ENCODE data around the gene SPRYD4. TPM values are rescaled to one million over a fixed set of nuclear protein-coding genes. Genes with fewer than 3 reads are reported as not detected.
"Not testable (repeated sequence)": the region's sequence is repeated elsewhere in the genome, so short reads cannot be mapped to it uniquely, and the experiment has no call there.

Gene SPRYD4
- total RNA-seq, 2 experiments from 2014 or later = 3.2 to 3.3 TPM

- Mint-ChIP-seq H3K36me3 (ENCODE audit: low read depth) (peaks cover 39% of the 10 kb centered on the region), H3K4me1 (ENCODE audit: low read depth) (no peaks in the 10 kb centered on the region), H3K4me3 (no peak overlapping the region), H3K27ac (no peak overlapping the region), H3K27me3 (no peaks in the 10 kb centered on the region), H3K9me3 (no peaks in the 10 kb centered on the region)
- POLR2A ChIA-PET = no interaction called here
- ATAC-seq (no peak), DNase-seq (no peak)
- CTCF ChIA-PET = no interaction called here
- intact Hi-C loops (cut with micrococcal nuclease) = no loop called here
- TF ChIP-seq, protein P1, sequence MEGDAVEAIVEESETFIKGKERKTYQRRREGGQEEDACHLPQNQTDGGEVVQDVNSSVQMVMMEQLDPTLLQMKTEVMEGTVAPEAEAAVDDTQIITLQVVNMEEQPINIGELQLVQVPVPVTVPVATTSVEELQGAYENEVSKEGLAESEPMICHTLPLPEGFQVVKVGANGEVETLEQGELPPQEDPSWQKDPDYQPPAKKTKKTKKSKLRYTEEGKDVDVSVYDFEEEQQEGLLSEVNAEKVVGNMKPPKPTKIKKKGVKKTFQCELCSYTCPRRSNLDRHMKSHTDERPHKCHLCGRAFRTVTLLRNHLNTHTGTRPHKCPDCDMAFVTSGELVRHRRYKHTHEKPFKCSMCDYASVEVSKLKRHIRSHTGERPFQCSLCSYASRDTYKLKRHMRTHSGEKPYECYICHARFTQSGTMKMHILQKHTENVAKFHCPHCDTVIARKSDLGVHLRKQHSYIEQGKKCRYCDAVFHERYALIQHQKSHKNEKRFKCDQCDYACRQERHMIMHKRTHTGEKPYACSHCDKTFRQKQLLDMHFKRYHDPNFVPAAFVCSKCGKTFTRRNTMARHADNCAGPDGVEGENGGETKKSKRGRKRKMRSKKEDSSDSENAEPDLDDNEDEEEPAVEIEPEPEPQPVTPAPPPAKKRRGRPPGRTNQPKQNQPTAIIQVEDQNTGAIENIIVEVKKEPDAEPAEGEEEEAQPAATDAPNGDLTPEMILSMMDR (IDR thresholded peaks at IDR 0.05) = no peak
Measured at GRCh38 chr12:56431850-56432249, 36.5 kb upstream of the SPRYD4 start.

GRCh38 chr12:56434828-56435227, 33.5 kb upstream of the SPRYD4 start:
- Mint-ChIP-seq H3K27ac (no peak overlapping the region), H3K36me3 (ENCODE audit: low read depth) (peaks cover 19% of the 10 kb centered on the region), H3K27me3 (no peaks in the 10 kb centered on the region), H3K9me3 (no peaks in the 10 kb centered on the region), H3K4me3 (no peak overlapping the region), H3K4me1 (ENCODE audit: low read depth) (no peaks in the 10 kb centered on the region)
- ATAC-seq (no peak), DNase-seq (no peak)
- TF ChIP-seq, protein P1 (IDR thresholded peaks at IDR 0.05) = no peak
- ChIA-PET POLR2A (no interaction called here), CTCF (interaction anchor here (1.1 kb wide), 1 partner anchor 10 kb away, joined by 4 read pairs; no protein-coding TSS in a partner anchor)
- intact Hi-C loops (cut with micrococcal nuclease) = no loop called here

DNA sequence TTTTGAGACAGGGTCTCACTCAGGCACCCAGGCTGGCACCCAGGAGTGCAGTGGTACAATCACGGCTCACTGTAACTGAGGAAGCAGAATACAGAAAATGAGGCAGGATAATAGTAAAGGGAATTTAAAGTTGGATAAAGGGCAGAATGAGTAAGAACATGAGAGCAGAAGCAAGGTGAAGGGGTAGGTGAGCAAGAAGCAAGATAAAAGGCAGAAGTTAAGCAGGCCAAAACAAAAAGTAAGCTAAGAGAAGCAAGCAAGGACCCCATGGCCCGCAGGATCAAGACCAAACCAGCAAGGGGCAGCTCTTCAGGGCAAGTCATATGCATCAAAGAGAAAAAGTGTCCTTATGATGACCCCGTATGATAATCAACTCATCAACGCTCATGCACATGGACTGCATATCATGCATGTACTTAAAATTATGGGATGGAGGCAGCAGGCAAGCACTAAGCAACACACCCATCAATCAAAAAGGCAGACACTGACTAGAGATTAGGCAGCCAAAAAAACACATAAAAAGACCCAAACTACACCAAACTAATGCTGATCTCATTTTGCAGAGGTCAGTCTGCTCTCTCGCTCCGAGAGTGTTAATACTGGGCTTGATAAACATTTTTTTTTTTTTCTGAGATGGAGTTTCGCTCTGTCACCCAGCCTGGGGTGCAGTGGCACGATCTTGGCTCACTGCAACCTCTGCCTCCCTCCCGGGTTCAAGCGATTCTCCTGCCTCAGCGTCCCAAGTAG, 30.8 kb upstream of the SPRYD4 start:
- H3K27ac Mint-ChIP-seq = no peak overlapping the region

DNA sequence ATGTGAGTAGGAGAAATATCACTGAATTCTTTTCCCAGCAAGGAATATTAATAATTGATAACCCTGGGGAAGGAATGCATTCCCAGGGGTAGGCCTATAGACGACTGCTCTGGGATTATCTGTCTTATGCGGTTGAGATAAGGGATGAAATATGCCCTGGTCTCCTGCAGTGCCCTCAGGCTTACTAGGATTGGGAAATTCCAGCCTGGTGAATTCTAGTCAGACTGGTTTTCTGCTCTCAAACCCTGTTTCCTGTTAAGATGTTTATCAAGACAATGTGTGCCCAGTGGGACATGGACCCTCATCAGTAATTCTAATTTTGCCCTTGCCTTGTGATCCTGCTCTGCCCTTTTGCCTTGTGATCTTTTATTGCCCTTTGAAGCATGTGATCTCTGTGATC, 25.2 kb upstream of the SPRYD4 start:
- CTCF ChIA-PET, H3K27ac Mint-ChIP-seq: not testable (repeated sequence)

More for the DNA sequence above, 30.8 kb upstream of the SPRYD4 start:
- Mint-ChIP-seq H3K36me3 (ENCODE audit: low read depth) (peaks cover 12% of the 10 kb centered on the region), H3K9me3 (no peaks in the 10 kb centered on the region), H3K4me1 (ENCODE audit: low read depth) (peaks cover 3% of the 10 kb centered on the region), H3K27me3 (no peaks in the 10 kb centered on the region), H3K4me3 (no peak overlapping the region)
- CTCF ChIA-PET = interaction anchor here (1.5 to 2.3 kb wide), 3 partner anchors 11 to 75 kb away, joined by 4 to 9 read pairs (median 4); no protein-coding TSS in a partner anchor
- TF ChIP-seq, protein P1 (IDR thresholded peaks at IDR 0.05) = no peak
- no peak for DNase-seq
- no peak for ATAC-seq
- POLR2A ChIA-PET = interaction anchor here (0.6 to 1.4 kb wide), 2 partner anchors 12 to 85 kb away, joined by 3 to 4 read pairs; no protein-coding TSS in a partner anchor
- intact Hi-C loops (cut with micrococcal nuclease) = no loop called here

DNA sequence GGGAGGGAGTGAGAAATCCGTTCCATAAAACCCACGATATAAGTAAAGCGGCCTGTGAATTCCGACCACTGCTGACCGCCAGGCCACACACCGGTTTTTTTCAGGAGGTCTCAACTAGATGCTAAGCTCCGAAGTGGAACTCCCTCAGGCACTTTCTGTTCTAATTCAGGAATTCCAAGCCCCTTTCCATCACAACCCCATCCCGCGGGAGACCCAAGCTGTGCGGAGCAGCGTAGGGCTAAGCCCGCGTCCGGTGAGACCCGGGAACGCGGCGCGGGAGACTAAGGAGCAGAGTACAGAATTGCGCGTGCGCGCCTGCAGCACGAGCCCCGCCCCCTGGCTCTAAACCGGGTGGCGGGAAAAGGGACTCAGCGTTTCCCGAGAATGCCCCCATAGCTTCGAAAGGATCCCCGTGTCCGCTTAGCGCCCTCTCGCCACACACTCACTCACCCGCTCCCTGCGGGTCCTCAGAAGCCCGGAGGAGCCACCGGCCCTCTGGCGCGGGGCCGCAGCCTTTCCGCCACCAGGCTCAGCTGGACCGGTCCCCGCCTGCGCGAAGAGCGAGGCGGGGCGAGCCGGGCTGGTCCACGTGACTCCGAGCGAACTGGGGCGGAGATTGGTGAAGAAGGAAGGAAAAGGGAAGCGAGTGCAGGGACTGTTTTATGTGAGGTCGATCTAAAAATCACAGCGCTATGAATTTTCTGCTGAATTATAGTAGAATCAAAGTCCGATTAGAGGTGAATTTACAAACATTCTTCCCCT, 19.3 kb upstream of the SPRYD4 start, which contains the start of gene TIMELESS:
Gene TIMELESS (minus strand): TSS at position 567 of the 762 bp plus-strand sequence. CDS start 15,256 bp downstream, outside the sequence.
- ATAC-seq (peak; percentile 97), DNase-seq (peak; percentile 86)
- Mint-ChIP-seq H3K9me3 (peaks cover 6% of the 10 kb centered on the region), H3K4me1 (ENCODE audit: low read depth) (peaks cover 24% of the 10 kb centered on the region), H3K27me3 (no peaks in the 10 kb centered on the region), H3K4me3 (peak within 1 kb of the TSS; percentile 88), H3K27ac (peak within 1 kb of the TSS; percentile 93), H3K36me3 (ENCODE audit: low read depth) (peaks cover 20% of the 10 kb centered on the region)
- intact Hi-C loops (cut with micrococcal nuclease) = no loop called here
- CTCF ChIA-PET = interaction anchor here (0.8 to 3.9 kb wide), 14 partner anchors 9 to 330 kb away, joined by 3 to 35 read pairs (median 4); partner anchors contain the start of genes ANKRD52 and STAT2
- POLR2A ChIA-PET = interaction anchor here (0.6 to 2.5 kb wide), 19 partner anchors 12 to 180 kb away, joined by 3 to 14 read pairs (median 4); partner anchors contain the start of genes IL23A, PAN2, RBMS2 and SPRYD4
- TF ChIP-seq, protein P1 (IDR thresholded peaks at IDR 0.05) = no peak

More for the DNA sequence above, 25.2 kb upstream of the SPRYD4 start:
- intact Hi-C loops (cut with micrococcal nuclease); POLR2A ChIA-PET; H3K27me3 Mint-ChIP-seq; ATAC-seq; DNase-seq; H3K4me3 Mint-ChIP-seq; H3K9me3 Mint-ChIP-seq: not testable (repeated sequence)
- peaks cover 19% of the 10 kb centered on the region for H3K4me1 Mint-ChIP-seq (ENCODE audit: low read depth)
- peaks cover 32% of the 10 kb centered on the region for H3K36me3 Mint-ChIP-seq (ENCODE audit: low read depth)

All from activated CD8-positive, alpha-beta T cell treated with anti-CD3 and anti-CD28 coated beads for 36 hours (primary cell).